Measurements from ENCODE around the gene FKBP1A.

FKBP1A gene

GRCh38 chr20:1381753-1382591, 10.9 kb downstream of the FKBP1A start:
- TF ChIP-seq CREB1 (IDR thresholded peaks at IDR 0.05; ENCODE audit: low read depth) (no peak), ZBTB7A (IDR thresholded peaks at IDR 0.05; ENCODE audit: low read depth) (no peak), TAF1 (IDR thresholded peaks at IDR 0.05; ENCODE audit: low read depth) (no peak)

GRCh38 chr20:1378735-1379125, 14.1 kb downstream of the FKBP1A start:
- no peak for TF ChIP-seq YY1 (IDR thresholded peaks at IDR 0.05; ENCODE audit: low read depth)
- TF ChIP-seq CREB1 (IDR thresholded peaks at IDR 0.05; ENCODE audit: low read depth), result no peak
- no peak for TF ChIP-seq MAX (IDR thresholded peaks at IDR 0.05)
- TF ChIP-seq NFIC (IDR thresholded peaks at IDR 0.05), result no peak
- TF ChIP-seq EP300 (IDR thresholded peaks at IDR 0.05; ENCODE audit: borderline replicate concordance), result no peak
- no peak for TF ChIP-seq ZBTB7A (IDR thresholded peaks at IDR 0.05; ENCODE audit: low read depth)
- no peak for TF ChIP-seq FOXM1 (IDR thresholded peaks at IDR 0.05; ENCODE audit: borderline replicate concordance, low read depth)
- no peak for TF ChIP-seq TAF1 (IDR thresholded peaks at IDR 0.05; ENCODE audit: low read depth)
- TF ChIP-seq REST (IDR thresholded peaks at IDR 0.05; ENCODE audit: low read depth), result no peak

DNA sequence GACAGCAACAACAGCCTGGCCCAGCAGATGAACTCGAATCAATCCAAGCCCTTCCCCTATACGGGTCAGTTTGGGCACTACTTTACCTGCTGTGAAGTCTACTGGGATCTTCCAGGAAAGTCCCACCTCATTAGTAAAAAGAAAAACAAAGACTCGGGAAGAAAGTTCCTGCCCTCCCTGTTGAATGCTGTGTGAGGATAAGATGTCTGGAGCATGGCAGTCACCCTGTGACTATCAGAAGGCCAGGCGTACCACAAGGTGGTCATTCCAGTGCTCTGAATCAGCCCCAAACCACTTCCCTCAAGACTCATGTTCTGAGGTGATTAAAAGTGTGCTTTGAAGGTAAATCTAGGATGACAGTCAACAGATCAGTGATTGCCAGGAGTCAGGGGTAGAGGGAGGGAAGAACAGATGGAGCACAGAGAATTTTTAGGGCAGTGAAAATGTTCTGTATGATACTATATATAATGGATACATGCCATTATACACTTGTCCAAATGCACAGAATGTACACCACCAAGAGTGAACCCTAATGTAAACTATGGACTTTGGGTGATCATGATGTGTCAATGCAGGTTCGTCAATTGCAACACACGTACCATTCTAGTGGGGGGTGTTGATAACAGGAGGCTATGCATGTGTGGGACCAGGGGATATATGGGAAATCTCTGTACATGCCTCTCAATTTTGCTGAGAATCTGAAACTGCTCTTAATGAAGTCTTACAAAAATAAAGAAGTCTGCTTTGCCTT, 14.7 kb downstream of the FKBP1A start:
- TF ChIP-seq YY1 (IDR thresholded peaks at IDR 0.05; ENCODE audit: low read depth) (no peak), FOXM1 (IDR thresholded peaks at IDR 0.05; ENCODE audit: borderline replicate concordance, low read depth) (no peak), TCF12 (IDR thresholded peaks at IDR 0.05; ENCODE audit: low read depth) (no peak)

DNA sequence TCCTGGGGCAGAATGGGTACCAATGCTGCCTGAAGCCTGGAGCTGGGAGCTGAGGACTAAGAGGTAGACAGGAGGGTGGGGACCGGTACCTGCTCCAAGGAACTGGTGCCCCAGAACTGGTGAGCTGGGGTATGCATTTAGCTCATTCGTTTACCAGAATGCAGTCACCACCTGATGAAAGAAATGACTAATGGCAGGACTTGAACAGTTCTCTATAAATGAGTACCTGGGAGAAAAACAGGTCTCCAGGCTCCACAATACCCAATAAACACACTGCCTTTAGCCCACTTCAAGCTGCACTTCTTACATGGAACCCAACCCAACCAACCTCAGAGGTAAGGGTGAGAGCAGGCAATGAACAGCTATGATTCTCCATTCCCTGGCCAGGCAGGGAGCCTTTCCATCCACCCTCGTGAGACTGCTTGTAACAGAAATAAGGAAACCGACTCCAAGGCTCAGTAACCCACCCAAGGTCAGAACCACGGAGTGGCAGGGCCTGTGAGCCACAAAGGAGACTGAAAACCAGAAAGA, 15.4 kb downstream of the FKBP1A start:
- no peak for TF ChIP-seq RAD21 (IDR thresholded peaks at IDR 0.05; ENCODE audit: low read depth)
- no peak for TF ChIP-seq TEAD4 (IDR thresholded peaks at IDR 0.05)
- TF ChIP-seq FOXM1 (IDR thresholded peaks at IDR 0.05; ENCODE audit: borderline replicate concordance, low read depth), result no peak
- no peak for TF ChIP-seq EGR1 (IDR thresholded peaks at IDR 0.05)
- TF ChIP-seq REST (IDR thresholded peaks at IDR 0.05; ENCODE audit: low read depth), result no peak
- no peak for TF ChIP-seq TAF1 (IDR thresholded peaks at IDR 0.05; ENCODE audit: low read depth)
- TF ChIP-seq, protein P1, sequence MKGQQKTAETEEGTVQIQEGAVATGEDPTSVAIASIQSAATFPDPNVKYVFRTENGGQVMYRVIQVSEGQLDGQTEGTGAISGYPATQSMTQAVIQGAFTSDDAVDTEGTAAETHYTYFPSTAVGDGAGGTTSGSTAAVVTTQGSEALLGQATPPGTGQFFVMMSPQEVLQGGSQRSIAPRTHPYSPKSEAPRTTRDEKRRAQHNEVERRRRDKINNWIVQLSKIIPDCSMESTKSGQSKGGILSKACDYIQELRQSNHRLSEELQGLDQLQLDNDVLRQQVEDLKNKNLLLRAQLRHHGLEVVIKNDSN (IDR thresholded peaks at IDR 0.05), result no peak
- no peak for TF ChIP-seq ZBTB7A (IDR thresholded peaks at IDR 0.05; ENCODE audit: low read depth)
- TF ChIP-seq TCF12 (IDR thresholded peaks at IDR 0.05; ENCODE audit: low read depth), result no peak
- TF ChIP-seq YY1 (IDR thresholded peaks at IDR 0.05; ENCODE audit: low read depth), result no peak
- no peak for TF ChIP-seq CREB1 (IDR thresholded peaks at IDR 0.05; ENCODE audit: low read depth)
- TF ChIP-seq MAX (IDR thresholded peaks at IDR 0.05), result no peak
- TF ChIP-seq NFIC (IDR thresholded peaks at IDR 0.05), result no peak
- no peak for TF ChIP-seq EP300 (IDR thresholded peaks at IDR 0.05; ENCODE audit: borderline replicate concordance)
- TF ChIP-seq CEBPB (IDR thresholded peaks at IDR 0.05), result no peak

GRCh38 chr20:1376408-1377270, 16.2 kb downstream of the FKBP1A start:
- TF ChIP-seq, protein P1 (IDR thresholded peaks at IDR 0.05), result no peak
- TF ChIP-seq ZBTB7A (IDR thresholded peaks at IDR 0.05; ENCODE audit: low read depth), result no peak
- no peak for TF ChIP-seq MAX (IDR thresholded peaks at IDR 0.05)
- TF ChIP-seq EP300 (IDR thresholded peaks at IDR 0.05; ENCODE audit: borderline replicate concordance), result no peak
- TF ChIP-seq TAF1 (IDR thresholded peaks at IDR 0.05; ENCODE audit: low read depth), result no peak

All from Ishikawa (cell line).